Astrocyte of the hippocampus (primary cell): ENCODE results near the gene SLC27A2.
"Not testable (repeated sequence)": the region's sequence is repeated elsewhere in the genome, so short reads cannot be mapped to it uniquely, and the experiment has no call there.

ENCODE experiments used
- DNase-seq: peaks from one replicate; pipeline ENCODE4 v3.0.0; 2011; ENCODE audit warnings: low read depth, low spot score

Gene SLC27A2

GRCh38 chr15:50163719-50164410 is 18.1 kb upstream of the SLC27A2 start:
- DNase-seq: no peak

GRCh38 chr15:50164458-50164857 is 17.5 kb upstream of the SLC27A2 start:
- no peak for DNase-seq

- DNase-seq: peak; percentile 20
Observed at GRCh38 chr15:50166216-50166615, 15.8 kb upstream of the SLC27A2 start.

GRCh38 chr15:50167110-50167509 is 14.9 kb upstream of the SLC27A2 start:
- no peak for DNase-seq

GRCh38 chr15:50168379-50168778 is 13.6 kb upstream of the SLC27A2 start:
- no peak for DNase-seq

GRCh38 chr15:50168783-50169411 is 13.1 kb upstream of the SLC27A2 start:
- no peak for DNase-seq

- DNase-seq: not testable (repeated sequence)
Observed at GRCh38 chr15:50172360-50172895, 9.6 kb upstream of the SLC27A2 start.

- no peak for DNase-seq
Observed at GRCh38 chr15:50176869-50177268, 5.1 kb upstream of the SLC27A2 start.

GRCh38 chr15:50180091-50180490 is 1.9 kb upstream of the SLC27A2 start:
- DNase-seq: no peak

GRCh38 chr15:50180582-50180981 is 1.4 kb upstream of the SLC27A2 start:
- no peak for DNase-seq

GRCh38 chr15:50181201-50181968 is 611 bp upstream of the SLC27A2 start:
- DNase-seq: no peak

GRCh38 chr15:50182219-50183013 is 420 bp downstream of the SLC27A2 start:
- DNase-seq: peak; percentile 54

- DNase-seq: no peak
Observed at GRCh38 chr15:50183112-50183794, 1.3 kb downstream of the SLC27A2 start.

- no peak for DNase-seq
Observed at GRCh38 chr15:50184863-50185504, 3.0 kb downstream of the SLC27A2 start.

GRCh38 chr15:50186090-50186489 is 4.1 kb downstream of the SLC27A2 start:
- DNase-seq: no peak

GRCh38 chr15:50186752-50187151 is 4.8 kb downstream of the SLC27A2 start:
- DNase-seq: no peak

- no peak for DNase-seq
Observed at GRCh38 chr15:50187525-50187924, 5.5 kb downstream of the SLC27A2 start.

GRCh38 chr15:50187997-50188396 is 6.0 kb downstream of the SLC27A2 start:
- DNase-seq: no peak

- not testable (repeated sequence) for DNase-seq
Observed at GRCh38 chr15:50188793-50189192, 6.8 kb downstream of the SLC27A2 start.

GRCh38 chr15:50189633-50190032 is 7.6 kb downstream of the SLC27A2 start:
- DNase-seq: no peak
